ENCODE data around the gene TOMM70. TPM values are rescaled to one million over a fixed set of nuclear protein-coding genes. Genes with fewer than 3 reads are reported as not detected.
"Not testable (repeated sequence)": the region's sequence is repeated elsewhere in the genome, so short reads cannot be mapped to it uniquely, and the experiment has no call there.

The TOMM70 gene
- 10 to 100 TPM; 42.1 to 53.1 (median 47.9) TPM for total RNA-seq

GRCh38 chr3:100400780-100401673 lies at the start of gene TOMM70, which contains the start of gene LNP1:
TSS of gene TOMM70 (minus strand) at chr3:100401089. CDS start at chr3:100400949, 140 bp downstream.
TSS of gene LNP1 (plus strand) at chr3:100401539. CDS start at chr3:100429730, 28,191 bp downstream.
- ATAC-seq (ENCODE audit: low FRiP score), result peak; percentile 99
- no peak for TF ChIP-seq CTCF (IDR thresholded peaks at IDR 0.05)
- peak; percentile 97 for DNase-seq (ENCODE audit: low spot score)

DNA sequence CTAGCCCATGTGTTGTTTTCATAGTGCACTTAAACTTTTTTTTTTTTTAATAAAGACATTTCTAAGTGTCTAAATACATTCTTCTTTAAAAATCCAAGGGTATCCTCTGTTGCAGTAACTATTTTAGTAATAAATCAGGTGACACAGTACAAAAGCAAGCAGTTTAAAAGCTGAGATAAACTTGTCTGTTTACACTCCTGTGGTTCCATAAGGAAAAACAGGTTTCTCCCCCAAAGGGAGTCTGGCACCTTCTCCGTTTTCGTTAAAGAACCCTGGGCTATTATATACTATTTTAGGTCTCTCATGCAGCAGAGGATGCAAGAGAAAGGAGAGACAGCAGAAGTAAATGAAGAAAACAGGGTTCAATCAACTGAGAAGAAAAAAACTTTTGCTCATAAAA lies 48.3 kb upstream of the TOMM70 start:
- DNase-seq (ENCODE audit: low spot score), result no peak
- ATAC-seq (ENCODE audit: low FRiP score), result no peak
- TF ChIP-seq CTCF (IDR thresholded peaks at IDR 0.05), result no peak

- no peak for TF ChIP-seq CTCF (IDR thresholded peaks at IDR 0.05)
- DNase-seq (ENCODE audit: low spot score) (no peak), ATAC-seq (ENCODE audit: low FRiP score) (no peak)
These were observed 47.2 kb upstream of the TOMM70 start for GRCh38 chr3:100448079-100448478.

- not testable (repeated sequence) for DNase-seq (ENCODE audit: low spot score); ATAC-seq (ENCODE audit: low FRiP score)
These were observed 46.2 kb upstream of the TOMM70 start for GRCh38 chr3:100447067-100447466.

DNA sequence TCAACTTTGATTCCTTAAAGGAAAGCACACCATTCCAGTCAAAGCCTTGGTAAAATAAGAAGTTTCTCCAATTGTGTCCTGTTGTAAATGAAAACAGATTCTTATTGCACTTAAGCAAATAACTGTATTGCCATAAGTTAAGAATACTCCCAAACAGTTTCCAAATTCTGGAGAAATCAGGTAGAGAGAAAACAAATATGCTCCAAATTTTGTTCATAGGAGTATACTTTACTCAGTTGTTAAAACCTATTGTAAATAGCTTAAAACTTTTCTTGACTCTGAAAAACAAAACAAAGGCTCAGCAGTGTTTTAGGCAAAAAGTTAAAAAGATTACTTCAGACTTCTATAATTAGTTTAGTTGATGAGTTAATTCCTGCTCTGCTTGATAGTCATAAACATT lies 42.8 kb upstream of the TOMM70 start:
- ATAC-seq (ENCODE audit: low FRiP score) (no peak), DNase-seq (ENCODE audit: low spot score) (no peak)
- TF ChIP-seq CTCF (IDR thresholded peaks at IDR 0.05), result no peak

- ATAC-seq (ENCODE audit: low FRiP score) (no peak), DNase-seq (ENCODE audit: low spot score) (no peak)
- no peak for TF ChIP-seq CTCF (IDR thresholded peaks at IDR 0.05)
These were observed 40.0 kb upstream of the TOMM70 start for GRCh38 chr3:100440895-100441294.

DNA sequence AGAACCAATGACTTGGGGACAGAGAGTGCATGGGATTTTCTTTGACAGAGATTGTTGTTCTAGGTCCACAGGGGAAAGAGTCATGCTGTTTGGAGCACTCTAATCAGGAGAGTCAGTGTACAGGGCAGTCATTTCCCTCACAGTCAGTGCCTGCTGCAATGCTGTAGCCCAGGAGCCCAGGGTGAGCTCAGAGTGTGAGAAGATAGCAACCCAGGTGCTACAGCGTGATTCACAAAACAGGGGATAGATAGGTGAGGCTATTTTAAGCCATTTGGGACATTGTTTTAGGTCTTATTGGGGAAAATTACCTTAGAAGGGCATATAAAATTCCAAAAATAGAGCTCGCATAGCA lies 37.7 kb upstream of the TOMM70 start:
- ATAC-seq (ENCODE audit: low FRiP score) (no peak), DNase-seq (ENCODE audit: low spot score) (no peak)
- no peak for TF ChIP-seq CTCF (IDR thresholded peaks at IDR 0.05)
